ENCODE results near the gene PDS5B.

Gene PDS5B

DNA sequence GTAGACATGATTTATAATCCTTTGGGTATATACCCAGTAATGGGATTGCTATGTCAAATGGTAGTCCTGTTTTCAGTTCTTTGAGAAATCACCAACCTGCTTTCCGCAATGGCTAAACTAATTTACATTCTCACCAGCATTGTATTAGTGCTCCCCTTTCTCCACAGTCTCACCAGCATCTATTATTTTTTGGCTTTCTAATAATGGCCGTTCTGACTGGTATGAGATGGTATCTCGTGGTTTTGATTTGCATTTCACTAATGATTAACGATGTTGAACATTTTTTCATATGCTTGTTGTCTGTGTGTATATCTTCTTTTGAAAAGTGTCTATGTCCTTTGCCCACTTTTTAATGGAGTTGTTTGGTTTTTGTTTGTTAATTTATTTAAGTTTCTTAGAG lies 165.1 kb downstream of the PDS5B start:
- TF ChIP-seq, protein P1, sequence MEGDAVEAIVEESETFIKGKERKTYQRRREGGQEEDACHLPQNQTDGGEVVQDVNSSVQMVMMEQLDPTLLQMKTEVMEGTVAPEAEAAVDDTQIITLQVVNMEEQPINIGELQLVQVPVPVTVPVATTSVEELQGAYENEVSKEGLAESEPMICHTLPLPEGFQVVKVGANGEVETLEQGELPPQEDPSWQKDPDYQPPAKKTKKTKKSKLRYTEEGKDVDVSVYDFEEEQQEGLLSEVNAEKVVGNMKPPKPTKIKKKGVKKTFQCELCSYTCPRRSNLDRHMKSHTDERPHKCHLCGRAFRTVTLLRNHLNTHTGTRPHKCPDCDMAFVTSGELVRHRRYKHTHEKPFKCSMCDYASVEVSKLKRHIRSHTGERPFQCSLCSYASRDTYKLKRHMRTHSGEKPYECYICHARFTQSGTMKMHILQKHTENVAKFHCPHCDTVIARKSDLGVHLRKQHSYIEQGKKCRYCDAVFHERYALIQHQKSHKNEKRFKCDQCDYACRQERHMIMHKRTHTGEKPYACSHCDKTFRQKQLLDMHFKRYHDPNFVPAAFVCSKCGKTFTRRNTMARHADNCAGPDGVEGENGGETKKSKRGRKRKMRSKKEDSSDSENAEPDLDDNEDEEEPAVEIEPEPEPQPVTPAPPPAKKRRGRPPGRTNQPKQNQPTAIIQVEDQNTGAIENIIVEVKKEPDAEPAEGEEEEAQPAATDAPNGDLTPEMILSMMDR (conservative IDR thresholded peaks at IDR 0.05; ENCODE audit: low read depth, low read length): no peak
- no peak overlapping the region for H3K4me3 ChIP-seq (ENCODE audit: low read depth, low read length)
- DNase-seq (ENCODE audit: low read depth): no peak

DNA sequence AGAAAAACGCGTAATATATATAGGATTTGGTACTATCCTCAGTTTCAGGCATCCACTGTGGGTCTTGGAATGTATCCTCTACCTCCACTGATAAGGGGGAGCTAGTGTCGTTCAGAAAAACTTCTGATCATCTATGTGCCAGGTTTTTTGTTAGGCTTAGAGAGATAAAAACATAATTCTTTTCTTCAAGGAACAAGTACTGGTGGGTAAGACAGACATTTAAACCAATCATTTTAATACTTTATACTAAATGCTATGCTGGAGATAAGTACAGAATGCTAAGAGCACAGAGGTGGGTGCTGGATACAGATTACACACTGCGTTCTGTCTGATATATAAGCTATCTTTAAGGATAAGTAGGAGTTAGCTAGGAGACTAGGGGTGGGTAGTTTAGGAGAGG lies 166.1 kb downstream of the PDS5B start:
- TF ChIP-seq, protein P1 (conservative IDR thresholded peaks at IDR 0.05; ENCODE audit: low read depth, low read length): no peak
- no peak for DNase-seq (ENCODE audit: low read depth)
- no peak overlapping the region for H3K4me3 ChIP-seq (ENCODE audit: low read depth, low read length)

- H3K4me3 ChIP-seq (ENCODE audit: low read depth, low read length): no peak overlapping the region
- TF ChIP-seq, protein P1 (conservative IDR thresholded peaks at IDR 0.05; ENCODE audit: low read depth, low read length): no peak
- DNase-seq (ENCODE audit: low read depth): no peak
These were observed 166.8 kb downstream of the PDS5B start for GRCh38 chr13:32752997-32753606.

- no peak overlapping the region for H3K4me3 ChIP-seq (ENCODE audit: low read depth, low read length)
- TF ChIP-seq, protein P1 (conservative IDR thresholded peaks at IDR 0.05; ENCODE audit: low read depth, low read length): no peak
- no peak for DNase-seq (ENCODE audit: low read depth)
These were observed 167.9 kb downstream of the PDS5B start for GRCh38 chr13:32754179-32754578.

- TF ChIP-seq, protein P1 (conservative IDR thresholded peaks at IDR 0.05; ENCODE audit: low read depth, low read length): no peak
- no peak overlapping the region for H3K4me3 ChIP-seq (ENCODE audit: low read depth, low read length)
- DNase-seq (ENCODE audit: low read depth): no peak
These were observed 172.9 kb downstream of the PDS5B start for GRCh38 chr13:32759152-32759551.

- no peak overlapping the region for H3K4me3 ChIP-seq (ENCODE audit: low read depth, low read length)
- TF ChIP-seq, protein P1 (conservative IDR thresholded peaks at IDR 0.05; ENCODE audit: low read depth, low read length): no peak
- no peak for DNase-seq (ENCODE audit: low read depth)
These were observed 175.2 kb downstream of the PDS5B start for GRCh38 chr13:32761472-32761871.

GRCh38 chr13:32779119-32779518 lies 192.9 kb downstream of the PDS5B start:
- no peak overlapping the region for H3K4me3 ChIP-seq (ENCODE audit: low read depth, low read length)
- DNase-seq (ENCODE audit: low read depth): no peak
- TF ChIP-seq, protein P1 (conservative IDR thresholded peaks at IDR 0.05; ENCODE audit: low read depth, low read length): no peak
